ENCODE results near the gene WEE1. TPM values are rescaled to one million over a fixed set of nuclear protein-coding genes. Genes with fewer than 3 reads are reported as not detected.
"Not testable (repeated sequence)": the region's sequence is repeated elsewhere in the genome, so short reads cannot be mapped to it uniquely, and the experiment has no call there.

Gene WEE1
- total RNA-seq, 1 donor from 2014 or later = 66.4 TPM

DNA sequence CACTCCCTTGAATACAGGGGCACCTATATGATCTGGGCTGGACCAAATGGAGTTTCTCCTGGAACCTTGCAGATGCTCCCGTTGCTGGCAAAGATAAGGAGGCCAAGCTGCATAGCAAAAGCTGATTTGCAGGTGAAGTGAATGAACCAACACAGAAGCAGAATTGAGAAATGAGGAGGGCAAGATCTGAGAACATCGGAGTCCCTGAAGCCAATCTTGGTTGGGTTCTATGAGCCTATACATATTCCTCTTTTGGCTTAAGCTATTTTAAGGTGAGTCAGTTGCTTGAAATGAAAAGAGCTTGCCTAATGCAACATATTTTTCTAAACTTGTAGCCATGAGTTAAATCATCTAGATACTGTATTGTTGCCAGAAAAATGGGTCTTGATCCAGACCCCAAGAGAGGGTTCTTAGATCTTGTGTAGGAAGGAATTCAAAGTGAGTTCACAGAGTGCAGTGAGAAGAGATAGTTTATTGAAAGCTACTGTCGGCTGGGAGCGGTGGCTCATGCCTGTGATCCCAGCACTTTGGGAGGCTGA, 23.5 kb downstream of the WEE1 start:
- H3K27ac Mint-ChIP-seq = no peak overlapping the region
- no peak overlapping the region for H3K4me3 Mint-ChIP-seq
- H3K4me1 Mint-ChIP-seq = peaks cover 15% of the 10 kb centered on the region
- H3K27me3 Mint-ChIP-seq (ENCODE audit: low read depth) = no peaks in the 10 kb centered on the region
- no peak for TF ChIP-seq CTCF (IDR thresholded peaks at IDR 0.05; ENCODE audit: unreplicated experiment)
- no peaks in the 10 kb centered on the region for H3K36me3 Mint-ChIP-seq
- no peak for DNase-seq (ENCODE audit: low spot score in 2 of 2, unreplicated experiment in 2 of 2)
- no peaks in the 10 kb centered on the region for H3K9me3 Mint-ChIP-seq

- Mint-ChIP-seq H3K9me3 (no peaks in the 10 kb centered on the region), H3K27me3 (ENCODE audit: low read depth) (no peaks in the 10 kb centered on the region), H3K4me3 (no peak overlapping the region), H3K4me1 (peaks cover 15% of the 10 kb centered on the region), H3K27ac (peak overlapping the region; percentile 97), H3K36me3 (no peaks in the 10 kb centered on the region)
- DNase-seq (ENCODE audit: low spot score in 2 of 2, unreplicated experiment in 2 of 2) = no peak
- no peak for TF ChIP-seq CTCF (IDR thresholded peaks at IDR 0.05; ENCODE audit: unreplicated experiment)
These were observed 26.7 kb downstream of the WEE1 start for GRCh38 chr11:9600166-9600565.

GRCh38 chr11:9600644-9601036, 27.2 kb downstream of the WEE1 start:
- DNase-seq (ENCODE audit: low spot score in 2 of 2, unreplicated experiment in 2 of 2) = no peak
- no peaks in the 10 kb centered on the region for H3K27me3 Mint-ChIP-seq (ENCODE audit: low read depth)
- no peaks in the 10 kb centered on the region for H3K36me3 Mint-ChIP-seq
- TF ChIP-seq CTCF (IDR thresholded peaks at IDR 0.05; ENCODE audit: unreplicated experiment) = no peak
- no peaks in the 10 kb centered on the region for H3K9me3 Mint-ChIP-seq
- H3K4me1 Mint-ChIP-seq = peaks cover 15% of the 10 kb centered on the region
- no peak overlapping the region for H3K4me3 Mint-ChIP-seq
- H3K27ac Mint-ChIP-seq = peak overlapping the region; percentile 97

GRCh38 chr11:9601037-9601875, 27.8 kb downstream of the WEE1 start:
- H3K27ac Mint-ChIP-seq = peak overlapping the region; percentile 97
- H3K4me1 Mint-ChIP-seq = peaks cover 15% of the 10 kb centered on the region
- no peak for TF ChIP-seq CTCF (IDR thresholded peaks at IDR 0.05; ENCODE audit: unreplicated experiment)
- H3K4me3 Mint-ChIP-seq = no peak overlapping the region
- H3K9me3 Mint-ChIP-seq = no peaks in the 10 kb centered on the region
- no peaks in the 10 kb centered on the region for H3K36me3 Mint-ChIP-seq
- H3K27me3 Mint-ChIP-seq (ENCODE audit: low read depth) = no peaks in the 10 kb centered on the region
- DNase-seq (ENCODE audit: low spot score in 2 of 2, unreplicated experiment in 2 of 2) = no peak

GRCh38 chr11:9601876-9602199, 28.4 kb downstream of the WEE1 start:
- H3K9me3 Mint-ChIP-seq = no peaks in the 10 kb centered on the region
- no peaks in the 10 kb centered on the region for H3K27me3 Mint-ChIP-seq (ENCODE audit: low read depth)
- peak overlapping the region; percentile 97 for H3K27ac Mint-ChIP-seq
- TF ChIP-seq CTCF (IDR thresholded peaks at IDR 0.05; ENCODE audit: unreplicated experiment) = no peak
- no peak for DNase-seq (ENCODE audit: low spot score in 2 of 2, unreplicated experiment in 2 of 2)
- H3K4me1 Mint-ChIP-seq = peaks cover 15% of the 10 kb centered on the region
- no peaks in the 10 kb centered on the region for H3K36me3 Mint-ChIP-seq
- H3K4me3 Mint-ChIP-seq = no peak overlapping the region

GRCh38 chr11:9603214-9603613, 29.7 kb downstream of the WEE1 start:
- H3K27ac Mint-ChIP-seq; H3K9me3 Mint-ChIP-seq; DNase-seq (ENCODE audit: low spot score in 2 of 2, unreplicated experiment in 2 of 2); H3K36me3 Mint-ChIP-seq; H3K27me3 Mint-ChIP-seq (ENCODE audit: low read depth); H3K4me3 Mint-ChIP-seq: not testable (repeated sequence)
- peaks cover 15% of the 10 kb centered on the region for H3K4me1 Mint-ChIP-seq
